Panc1 (cell line): Measurements from ENCODE around the gene DVL2. TPM values are rescaled to one million over a fixed set of nuclear protein-coding genes. Genes with fewer than 3 reads are reported as not detected.

ENCODE experiments used
- ATAC-seq: fragments of 200-7000 bp; cut with Tn5 transposase; 2 replicates; pipeline ENCODE4 v1.9.1; 2020; ENCODE audit warnings: mild to moderate bottlenecking, moderate library complexity
- BruUV-seq: library from RNA; stranded (reverse); fragments of 400-500 nt; replicated peaks from 2 replicates; lab custom pipeline; 2021; lab: Mats Ljungman, UMichigan
- CTCF ChIA-PET: fragments of 300-600 bp; sonication (Branson Sonifier 250); formaldehyde crosslinking; loops from one replicate; lab custom pipeline; 2022; ENCODE audit warnings: antibody characterized with exemption; lab: Charles Lee
- POLR2A ChIA-PET: fragments of 300-600 bp; sonication (Branson Sonifier 250); formaldehyde crosslinking; loops from one replicate; lab custom pipeline; 2022; ENCODE audit warnings: antibody characterized with exemption; lab: Charles Lee
- DNase-seq: peaks from one replicate; pipeline ENCODE4 v3.0.0-alpha.2; 2010; ENCODE audit warnings: low read depth, low spot score
- H3K27ac ChIP-seq: 2 replicates; pipeline ENCODE4 v1.5.1; 2011; ENCODE audit warnings: mild to moderate bottlenecking, low read length, inconsistent platforms
- H3K27me3 ChIP-seq: fragments of 200-500 bp; sonication (Bioruptor generic); 2 replicates; pipeline ENCODE4 v1.6.0; 2014; ENCODE audit warnings: low read length, inconsistent platforms; ENCODE audit not compliant: control insufficient read depth, insufficient read depth
- H3K36me3 ChIP-seq: fragments of 200-500 bp; sonication (Bioruptor generic); 2 replicates; pipeline ENCODE4 v1.5.1; 2014; ENCODE audit warnings: inconsistent platforms, mild to moderate bottlenecking, low read length, moderate library complexity; ENCODE audit not compliant: control insufficient read depth, insufficient read depth
- H3K4me1 ChIP-seq: 2 replicates; pipeline ENCODE4 v1.5.1; 2011; ENCODE audit warnings: inconsistent platforms, mild to moderate bottlenecking, low read length, moderate library complexity; ENCODE audit not compliant: control insufficient read depth, insufficient read depth
- H3K4me3 ChIP-seq, 2 experiments: 2 replicates each; pipeline ENCODE4 v1.5.1; 2011 to 2012; ENCODE audit warnings: low read depth in 2 of 2, low read length in 2 of 2, mild to moderate bottlenecking in 2 of 2, inconsistent platforms in 1 of 2, moderate library complexity in 1 of 2
- H3K9me3 ChIP-seq: fragments of 200-500 bp; sonication (Bioruptor generic); 2 replicates; pipeline ENCODE4 v1.5.1; 2014; ENCODE audit warnings: low read depth, mild to moderate bottlenecking, inconsistent platforms, low read length, moderate library complexity; ENCODE audit not compliant: control insufficient read depth, insufficient read depth
- CTCF ChIP-seq: fragments of 450-650 bp; IDR thresholded peaks from 2 replicates; pipeline ENCODE4 v1.5.1; 2017; ENCODE audit warnings: mild to moderate bottlenecking
- POLR2AphosphoS5 ChIP-seq: IDR thresholded peaks from 2 replicates; pipeline ENCODE4 v1.6.1; 2012; ENCODE audit warnings: mild to moderate bottlenecking, low read depth, low read length, moderate library complexity
- REST ChIP-seq, 2 experiments: IDR thresholded peaks; 2 replicates each; pipeline ENCODE4 v1.6.1; 2011 to 2012; ENCODE audit warnings: low read depth in 2 of 2, control low read depth in 1 of 2, low read length in 1 of 2, mild to moderate bottlenecking in 1 of 2, moderate library complexity in 1 of 2; ENCODE audit not compliant: insufficient read depth in 1 of 2
- SIN3A ChIP-seq: IDR thresholded peaks from 2 replicates; pipeline ENCODE4 v1.6.1; 2012; ENCODE audit warnings: low read depth, mild to moderate bottlenecking, low read length, moderate library complexity, borderline replicate concordance; ENCODE audit not compliant: insufficient read depth
- TCF7L2 ChIP-seq: IDR thresholded peaks from 2 replicates; pipeline ENCODE4 v1.6.1; 2011; ENCODE audit warnings: mild to moderate bottlenecking, low read depth, low read length, inconsistent platforms
- in situ Hi-C: cut with HindIII; loops from 2 replicates; pipeline ENCODE4 v1.10.0; 2016; ENCODE audit warnings: low sequenced_read_pairs, low pct_unique_long_range_greater_than_20kb
- intact Hi-C: fragments of 100-400 bp; cut with micrococcal nuclease; formaldehyde crosslinking; loops from one replicate; pipeline ENCODE4 v1.10.0; 2022; ENCODE audit not compliant: unreplicated experiment
- total RNA-seq: library from RNA; stranded (reverse); gene quantifications from one replicate; pipeline ENCODE4 v1.2.1, GENCODE V29; 2021; ENCODE audit not compliant: unreplicated experiment

The DVL2 gene
- total RNA-seq, 1 experiment from 2014 or later: 84.2 TPM

DNA sequence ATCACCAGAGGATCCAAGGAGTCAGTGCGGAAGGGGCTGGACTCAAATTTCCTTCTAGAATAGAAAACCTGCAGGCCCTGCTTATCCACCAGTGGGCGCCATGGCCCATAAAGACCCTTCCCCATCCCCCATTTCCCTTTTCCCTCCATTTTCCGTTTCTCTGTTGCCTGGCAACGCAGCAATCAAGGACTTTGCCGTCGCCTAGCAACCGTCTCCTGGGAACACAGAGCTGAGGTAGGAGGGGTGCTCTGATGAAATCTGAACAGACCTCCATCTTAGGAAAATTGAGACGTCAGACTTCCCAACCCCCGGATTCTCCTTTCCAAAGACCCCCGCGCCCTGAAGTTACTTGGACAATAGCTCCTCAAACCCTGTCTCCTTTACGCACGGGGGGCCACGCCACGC is 20.4 kb downstream of the DVL2 start:
- ATAC-seq: no peak
- TF ChIP-seq TCF7L2 (no peak), REST (IDR thresholded peaks at IDR 0.05; ENCODE audit: insufficient read depth in 1 of 2, low read depth in 2 of 2, low read length in 1 of 2) (no peak), SIN3A (no peak), POLR2AphosphoS5 (no peak), CTCF (no peak)
- Histone ChIP-seq H3K4me3 (peak overlapping the region; percentile 47 to 70), H3K27me3 (no peaks in the 10 kb centered on the region), H3K36me3 (no peaks in the 10 kb centered on the region), H3K9me3 (no peaks in the 10 kb centered on the region), H3K4me1 (peaks cover 22% of the 10 kb centered on the region), H3K27ac (peak overlapping the region; percentile 11; the same call in 1 of the 2 replicates)
- in situ Hi-C loops (no loop called here), intact Hi-C loops (no loop called here)
- DNase-seq: no peak
- ChIA-PET CTCF (interaction anchor here (0.7 kb wide), 1 partner anchor 140 kb away, joined by 3 read pairs; no protein-coding TSS in a partner anchor), POLR2A (no interaction called here)
- BruUV-seq: no TSS peak

DNA sequence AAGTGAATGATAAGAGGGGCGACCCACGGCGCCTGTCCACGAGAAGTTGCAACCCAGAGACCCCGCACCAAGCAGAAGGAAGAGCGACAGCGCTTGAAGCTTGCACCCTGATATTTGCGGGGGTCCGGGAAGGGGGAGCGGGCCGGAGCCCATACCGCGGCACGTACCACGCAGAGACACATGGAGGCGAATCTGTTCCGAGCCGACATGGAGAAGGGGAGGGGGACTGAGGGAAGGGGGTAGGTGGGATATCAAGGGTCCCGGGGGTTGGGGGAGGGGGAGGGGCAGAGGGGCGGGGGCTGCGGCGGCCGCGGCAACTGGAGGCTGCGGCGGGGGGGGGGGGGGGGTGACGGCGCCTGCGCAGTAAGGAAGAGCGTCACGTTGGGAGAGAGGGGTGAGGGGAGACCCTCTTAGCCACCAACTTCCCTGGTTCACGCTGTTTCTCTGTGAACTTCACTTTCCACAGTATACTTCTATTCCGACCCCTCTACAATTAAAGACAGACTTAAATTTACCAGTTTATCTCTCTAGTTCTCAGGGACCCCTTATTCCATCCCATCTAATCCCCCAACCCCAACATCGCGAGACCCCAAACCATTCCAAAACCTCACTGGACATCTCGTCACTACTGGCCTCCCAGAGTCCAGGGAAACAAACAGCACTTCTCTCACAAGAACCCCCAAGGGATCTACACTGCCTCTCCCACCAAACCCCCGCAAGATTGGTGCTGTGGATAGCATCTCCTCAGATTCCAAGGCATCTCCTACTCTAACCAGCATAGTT is 22.6 kb downstream of the DVL2 start:
- in situ Hi-C loops: no loop called here

More for the DNA sequence above, 22.6 kb downstream of the DVL2 start:
- ChIA-PET POLR2A (no interaction called here), CTCF (no interaction called here)
- DNase-seq: no peak
- Histone ChIP-seq H3K27ac (no peak overlapping the region), H3K9me3 (no peaks in the 10 kb centered on the region), H3K27me3 (no peaks in the 10 kb centered on the region), H3K36me3 (no peaks in the 10 kb centered on the region), H3K4me1 (peaks cover 7% of the 10 kb centered on the region), H3K4me3 (no peak overlapping the region)
- no TSS peak for BruUV-seq
- intact Hi-C loops: no loop called here
- TF ChIP-seq CTCF (no peak), POLR2AphosphoS5 (no peak), SIN3A (no peak), TCF7L2 (no peak), REST (IDR thresholded peaks at IDR 0.05; ENCODE audit: insufficient read depth in 1 of 2, low read depth in 2 of 2, low read length in 1 of 2) (no peak)
- no peak for ATAC-seq
